AG10803 (cell line): ENCODE results near the gene CFAP74.

Experiments used
- DNase-seq: peaks from one replicate; pipeline ENCODE4 v3.0.0; 2010; ENCODE audit warnings: low read depth
- H3K4me3 ChIP-seq: 2 replicates; pipeline ENCODE4 v1.5.1; 2011; ENCODE audit warnings: mild to moderate bottlenecking, low read length, control low read depth
- CTCF ChIP-seq: conservative IDR thresholded peaks from 2 replicates; pipeline ENCODE4 v1.5.1; 2011; ENCODE audit warnings: mild to moderate bottlenecking, low read length, control low read depth, inconsistent platforms

Gene CFAP74

GRCh38 chr1:1895060-1895418 lies 108.5 kb downstream of the CFAP74 start:
- no peak overlapping the region for H3K4me3 ChIP-seq
- no peak for TF ChIP-seq CTCF
- DNase-seq: no peak

GRCh38 chr1:1894354-1895059 lies 109.1 kb downstream of the CFAP74 start:
- no peak for DNase-seq
- no peak for TF ChIP-seq CTCF
- H3K4me3 ChIP-seq: no peak overlapping the region

GRCh38 chr1:1893997-1894353 lies 109.6 kb downstream of the CFAP74 start:
- no peak for TF ChIP-seq CTCF
- no peak for DNase-seq
- H3K4me3 ChIP-seq: no peak overlapping the region

- DNase-seq: no peak
- TF ChIP-seq CTCF: no peak
- H3K4me3 ChIP-seq: no peak overlapping the region
These were observed 110.1 kb downstream of the CFAP74 start for GRCh38 chr1:1893291-1893985.

- peak overlapping the region; percentile 74 for H3K4me3 ChIP-seq
- DNase-seq: no peak
- no peak for TF ChIP-seq CTCF
These were observed 110.8 kb downstream of the CFAP74 start for GRCh38 chr1:1892763-1893120.

GRCh38 chr1:1892079-1892762 lies 111.4 kb downstream of the CFAP74 start:
- DNase-seq: peak; percentile 20
- no peak for TF ChIP-seq CTCF
- peak overlapping the region; percentile 74 for H3K4me3 ChIP-seq
